GM21390 (cell line): ENCODE measurements around the gene CA12.

Source experiments
- ATAC-seq: cut with Tn5 transposase; IDR thresholded peaks from one replicate; pipeline ENCODE4 v1.9.1; 2021; ENCODE audit not compliant: unreplicated experiment

The CA12 gene

DNA sequence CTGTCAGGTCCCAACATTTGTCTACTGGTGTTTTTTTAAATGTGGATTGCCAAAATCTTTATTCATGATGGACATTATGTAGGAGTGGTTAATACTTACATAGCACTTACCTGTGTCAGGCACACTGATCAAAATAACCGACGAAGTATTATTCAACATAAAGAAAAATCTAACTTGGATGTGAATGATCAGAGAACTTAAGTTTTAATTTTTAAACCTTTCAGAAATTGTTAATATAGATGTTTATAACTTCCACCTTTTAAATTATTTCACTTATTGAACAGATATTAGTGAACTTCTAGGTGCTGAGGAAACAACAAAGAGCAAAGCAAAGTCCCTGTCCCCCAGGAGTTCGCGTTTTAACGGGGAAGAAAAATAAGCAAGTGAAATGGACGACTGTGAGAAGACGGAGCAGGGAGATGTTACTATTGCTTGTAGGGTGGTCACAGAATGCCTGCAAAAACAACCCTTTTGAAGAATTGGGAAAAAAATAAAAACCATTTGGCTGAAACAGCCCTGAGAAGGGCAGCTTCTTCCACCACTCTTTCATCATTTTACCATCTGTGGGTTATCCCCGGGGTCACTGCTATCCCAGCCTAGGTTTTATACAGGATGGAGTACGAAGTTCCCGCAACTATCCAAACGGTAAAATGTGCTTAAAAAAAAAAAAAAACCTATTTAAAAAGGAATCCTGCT lies 105.2 kb downstream of the CA12 start:
- ATAC-seq = no peak

DNA sequence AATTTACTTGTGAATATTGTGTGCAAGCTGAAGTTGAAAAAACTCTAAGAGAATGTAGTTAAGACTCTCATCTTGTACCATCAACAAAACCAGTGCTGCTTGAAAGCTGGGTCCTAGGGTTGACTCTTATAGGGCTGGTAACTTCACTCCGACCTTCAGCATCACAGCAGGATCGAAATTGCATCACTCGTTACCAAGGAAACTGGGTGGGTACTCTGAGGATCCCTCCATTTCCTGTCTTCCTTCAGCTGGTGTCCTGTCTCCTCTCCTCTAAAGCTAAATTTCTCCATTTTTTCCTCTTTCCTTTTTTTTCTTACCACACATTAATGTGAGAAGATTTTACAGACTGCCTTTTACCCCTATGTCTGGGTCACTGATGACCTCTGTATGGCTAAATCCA lies 107.2 kb downstream of the CA12 start:
- no peak for ATAC-seq
